HG03139 (cell line): Measurements from ENCODE around the gene HOXB6.

Experiments
- ATAC-seq: cut with Tn5 transposase; IDR thresholded peaks from one replicate; pipeline ENCODE4 v1.9.1; 2021; ENCODE audit not compliant: unreplicated experiment

Gene HOXB6

GRCh38 chr17:48568499-48569239, 36.1 kb downstream of the HOXB6 start:
- ATAC-seq, result no peak

- ATAC-seq, result no peak
Observed at GRCh38 chr17:48567646-48568354, 37.0 kb downstream of the HOXB6 start.

- no peak for ATAC-seq
Observed at GRCh38 chr17:48567209-48567608, 37.6 kb downstream of the HOXB6 start.

- no peak for ATAC-seq
Observed at GRCh38 chr17:48566717-48567116, 38.1 kb downstream of the HOXB6 start.

GRCh38 chr17:48565925-48566710, 38.7 kb downstream of the HOXB6 start:
- no peak for ATAC-seq

- no peak for ATAC-seq
Observed at GRCh38 chr17:48565022-48565554, 39.7 kb downstream of the HOXB6 start.

GRCh38 chr17:48564188-48565021, 40.4 kb downstream of the HOXB6 start:
- no peak for ATAC-seq

GRCh38 chr17:48563867-48564187, 41.0 kb downstream of the HOXB6 start:
- ATAC-seq, result no peak

- ATAC-seq, result no peak
Observed at GRCh38 chr17:48563385-48563838, 41.4 kb downstream of the HOXB6 start.

- no peak for ATAC-seq
Observed at GRCh38 chr17:48562934-48563333, 41.9 kb downstream of the HOXB6 start.

GRCh38 chr17:48561884-48562810, 42.6 kb downstream of the HOXB6 start:
- no peak for ATAC-seq

GRCh38 chr17:48559840-48560817, 44.7 kb downstream of the HOXB6 start:
- ATAC-seq, result no peak

GRCh38 chr17:48559122-48559839, 45.5 kb downstream of the HOXB6 start:
- no peak for ATAC-seq

- no peak for ATAC-seq
Observed at GRCh38 chr17:48558831-48559121, 46.0 kb downstream of the HOXB6 start.

GRCh38 chr17:48558057-48558830, 46.5 kb downstream of the HOXB6 start:
- no peak for ATAC-seq

GRCh38 chr17:48556576-48557401, 48.0 kb downstream of the HOXB6 start:
- ATAC-seq, result no peak
